PC-9 (cell line): Measurements from ENCODE around the gene PTCD3.

ENCODE experiments used
- EZH2 ChIP-seq: fragments of 200-600 bp; sonication (generic); IDR thresholded peaks from 2 replicates; pipeline ENCODE4 v1.8.0; 2017; ENCODE audit warnings: antibody characterized with exemption, low read depth
- TF ChIP-seq, protein P1 (sequence below): fragments of 200-600 bp; sonication (generic); conservative IDR thresholded peaks from 2 replicates; pipeline ENCODE4 v1.6.1; 2017; ENCODE audit warnings: mixed run types, antibody characterized with exemption, mild to moderate bottlenecking, moderate library complexity

- TF ChIP-seq, protein P1, sequence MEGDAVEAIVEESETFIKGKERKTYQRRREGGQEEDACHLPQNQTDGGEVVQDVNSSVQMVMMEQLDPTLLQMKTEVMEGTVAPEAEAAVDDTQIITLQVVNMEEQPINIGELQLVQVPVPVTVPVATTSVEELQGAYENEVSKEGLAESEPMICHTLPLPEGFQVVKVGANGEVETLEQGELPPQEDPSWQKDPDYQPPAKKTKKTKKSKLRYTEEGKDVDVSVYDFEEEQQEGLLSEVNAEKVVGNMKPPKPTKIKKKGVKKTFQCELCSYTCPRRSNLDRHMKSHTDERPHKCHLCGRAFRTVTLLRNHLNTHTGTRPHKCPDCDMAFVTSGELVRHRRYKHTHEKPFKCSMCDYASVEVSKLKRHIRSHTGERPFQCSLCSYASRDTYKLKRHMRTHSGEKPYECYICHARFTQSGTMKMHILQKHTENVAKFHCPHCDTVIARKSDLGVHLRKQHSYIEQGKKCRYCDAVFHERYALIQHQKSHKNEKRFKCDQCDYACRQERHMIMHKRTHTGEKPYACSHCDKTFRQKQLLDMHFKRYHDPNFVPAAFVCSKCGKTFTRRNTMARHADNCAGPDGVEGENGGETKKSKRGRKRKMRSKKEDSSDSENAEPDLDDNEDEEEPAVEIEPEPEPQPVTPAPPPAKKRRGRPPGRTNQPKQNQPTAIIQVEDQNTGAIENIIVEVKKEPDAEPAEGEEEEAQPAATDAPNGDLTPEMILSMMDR: no peak
- no peak for TF ChIP-seq EZH2
These were observed 3.9 kb upstream of the PTCD3 start for GRCh38 chr2:86102157-86102556.
